ENCODE data around the gene ZFYVE28.
"Not testable (repeated sequence)": the region's sequence is repeated elsewhere in the genome, so short reads cannot be mapped to it uniquely, and the experiment has no call there.

ZFYVE28 gene

DNA sequence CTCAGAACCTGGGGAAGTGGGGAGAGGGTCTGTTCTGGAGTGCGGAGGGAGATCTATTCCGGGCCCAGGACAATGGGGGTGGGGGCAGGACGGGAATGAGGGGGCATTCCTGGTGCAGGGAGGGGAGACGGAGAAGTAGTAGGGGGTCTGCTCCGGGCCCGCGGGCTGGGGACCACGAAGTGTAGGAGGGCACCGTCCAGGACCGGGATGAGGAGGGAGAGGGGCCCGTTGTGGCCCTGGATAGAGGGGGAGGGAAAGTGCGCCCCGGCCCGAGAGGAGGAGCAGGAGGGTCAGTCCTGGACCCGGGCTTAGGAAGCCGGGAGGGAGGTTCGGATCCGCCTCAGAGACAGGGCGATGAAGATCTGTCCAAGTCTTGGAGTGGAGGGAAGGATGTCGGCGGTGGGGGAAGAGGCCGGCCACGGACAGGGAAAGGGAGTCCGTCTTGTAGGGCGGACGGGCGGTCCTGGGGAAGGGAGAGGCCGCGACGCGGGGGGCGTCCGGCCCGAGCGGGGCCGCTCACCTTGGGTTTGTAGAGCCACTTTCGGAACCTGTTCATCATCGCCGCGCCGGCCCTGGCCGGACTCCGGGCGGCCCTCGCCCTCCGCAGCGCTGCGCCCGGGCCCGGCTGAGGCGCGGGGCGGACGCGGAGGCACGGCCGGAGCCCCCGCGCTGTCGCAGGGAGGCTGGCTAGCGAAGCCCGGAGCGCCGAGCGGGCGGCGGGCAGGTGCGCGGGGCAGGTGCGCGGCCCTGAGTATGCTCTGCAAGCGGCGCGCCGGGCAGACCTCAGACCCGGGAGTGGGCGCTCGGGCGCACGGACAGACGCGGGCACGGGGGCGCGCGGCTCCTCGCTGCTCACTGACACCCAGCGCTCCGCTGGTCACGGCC is at the start of gene ZFYVE28:
Gene ZFYVE28 (minus strand): TSS at position 881 of the 885 bp plus-strand sequence. CDS start 322 bp downstream, at position 559.
- TF ChIP-seq, protein P1, sequence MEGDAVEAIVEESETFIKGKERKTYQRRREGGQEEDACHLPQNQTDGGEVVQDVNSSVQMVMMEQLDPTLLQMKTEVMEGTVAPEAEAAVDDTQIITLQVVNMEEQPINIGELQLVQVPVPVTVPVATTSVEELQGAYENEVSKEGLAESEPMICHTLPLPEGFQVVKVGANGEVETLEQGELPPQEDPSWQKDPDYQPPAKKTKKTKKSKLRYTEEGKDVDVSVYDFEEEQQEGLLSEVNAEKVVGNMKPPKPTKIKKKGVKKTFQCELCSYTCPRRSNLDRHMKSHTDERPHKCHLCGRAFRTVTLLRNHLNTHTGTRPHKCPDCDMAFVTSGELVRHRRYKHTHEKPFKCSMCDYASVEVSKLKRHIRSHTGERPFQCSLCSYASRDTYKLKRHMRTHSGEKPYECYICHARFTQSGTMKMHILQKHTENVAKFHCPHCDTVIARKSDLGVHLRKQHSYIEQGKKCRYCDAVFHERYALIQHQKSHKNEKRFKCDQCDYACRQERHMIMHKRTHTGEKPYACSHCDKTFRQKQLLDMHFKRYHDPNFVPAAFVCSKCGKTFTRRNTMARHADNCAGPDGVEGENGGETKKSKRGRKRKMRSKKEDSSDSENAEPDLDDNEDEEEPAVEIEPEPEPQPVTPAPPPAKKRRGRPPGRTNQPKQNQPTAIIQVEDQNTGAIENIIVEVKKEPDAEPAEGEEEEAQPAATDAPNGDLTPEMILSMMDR (IDR thresholded peaks at IDR 0.05; ENCODE audit: insufficient read depth, low read depth, low read length, missing control alignments) = no peak
- DNase-seq (ENCODE audit: low read depth) = peak; percentile 22
- peak within 1 kb of the TSS; percentile 49 for H3K4me3 ChIP-seq (ENCODE audit: low read length)

DNA sequence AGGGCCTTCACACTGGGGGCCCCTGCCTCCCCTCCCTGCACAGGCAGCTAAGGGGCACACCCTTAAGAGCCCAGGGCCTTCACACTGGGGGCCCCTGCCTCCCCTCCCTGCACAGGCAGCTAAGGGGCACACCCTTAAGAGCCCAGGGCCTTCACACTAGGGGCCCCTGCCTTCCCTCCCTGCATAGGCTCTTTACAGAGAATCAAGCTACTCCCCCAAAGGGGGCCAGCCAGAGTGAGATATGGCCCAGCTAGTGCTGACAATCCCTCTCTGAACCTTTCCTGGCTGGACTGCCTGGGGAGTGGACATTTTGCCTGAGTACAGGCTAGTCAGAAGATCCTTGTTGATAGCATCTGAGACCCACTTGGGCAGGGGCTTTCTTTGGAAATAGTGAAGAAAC is 47.1 kb upstream of the ZFYVE28 start:
- not testable (repeated sequence) for H3K4me3 ChIP-seq (ENCODE audit: low read length); DNase-seq (ENCODE audit: low read depth)

DNA sequence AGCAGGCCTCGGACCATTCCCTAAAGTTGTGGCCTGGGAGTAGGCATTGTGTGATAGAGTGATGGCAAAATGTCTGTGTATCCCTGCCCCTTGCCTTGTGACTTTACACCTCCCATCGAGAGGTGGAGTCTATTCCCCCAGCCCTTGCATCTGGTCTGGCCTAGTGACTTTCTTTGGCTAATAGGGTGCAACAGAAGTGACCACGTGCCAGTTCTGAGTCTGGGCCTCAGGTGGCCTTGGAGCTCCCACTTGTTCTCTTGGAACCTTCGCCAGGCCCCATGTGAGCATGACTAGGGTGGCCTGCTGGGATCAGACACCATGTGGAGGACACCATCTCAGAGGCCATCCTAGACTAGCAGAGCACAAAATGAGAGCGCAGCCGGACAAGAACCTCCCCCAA is 46.6 kb upstream of the ZFYVE28 start:
- no peak for DNase-seq (ENCODE audit: low read depth)
- TF ChIP-seq, protein P1 (IDR thresholded peaks at IDR 0.05; ENCODE audit: insufficient read depth, low read depth, low read length, missing control alignments) = no peak
- H3K4me3 ChIP-seq (ENCODE audit: low read length) = no peak overlapping the region

DNA sequence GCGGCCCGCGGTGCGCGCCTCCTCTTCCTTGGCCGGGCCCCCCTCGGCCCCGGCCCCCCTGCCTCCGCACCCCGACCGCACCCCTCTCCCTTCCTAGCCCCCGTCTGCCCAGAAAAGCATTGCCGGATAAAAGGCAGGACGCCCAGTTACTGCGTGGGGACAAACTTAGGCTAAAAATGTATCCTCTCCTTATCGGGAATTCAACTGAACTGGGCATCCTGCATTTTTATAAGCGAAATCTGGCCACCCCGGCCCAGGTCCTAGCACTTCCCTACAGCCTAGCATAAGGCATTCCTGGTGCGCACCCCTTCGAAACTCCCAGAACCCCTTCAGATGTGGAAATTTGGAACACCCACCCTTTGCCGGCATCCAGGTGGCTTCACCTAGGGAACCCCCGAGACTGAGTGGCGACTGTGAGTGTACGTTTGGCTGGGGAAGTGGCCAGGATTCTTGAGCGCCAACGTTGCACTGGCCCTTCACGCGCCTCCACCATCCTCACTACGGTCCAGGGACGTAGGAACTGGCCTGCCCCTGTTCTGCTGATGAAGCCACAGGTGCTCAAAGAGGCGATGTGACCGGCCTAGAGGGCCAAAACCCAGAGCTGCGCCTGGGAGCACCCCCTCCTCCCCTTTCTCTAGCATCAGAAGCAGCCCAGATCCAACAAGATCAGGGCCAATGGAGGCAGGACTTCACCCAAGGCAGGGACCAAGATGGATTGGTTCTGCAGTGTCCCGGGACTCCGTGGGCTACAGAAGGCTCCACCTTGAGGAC is 44.7 kb upstream of the ZFYVE28 start:
- H3K4me3 ChIP-seq (ENCODE audit: low read length) = peak overlapping the region; percentile 3
- TF ChIP-seq, protein P1 (IDR thresholded peaks at IDR 0.05; ENCODE audit: insufficient read depth, low read depth, low read length, missing control alignments) = no peak
- DNase-seq (ENCODE audit: low read depth) = no peak

DNA sequence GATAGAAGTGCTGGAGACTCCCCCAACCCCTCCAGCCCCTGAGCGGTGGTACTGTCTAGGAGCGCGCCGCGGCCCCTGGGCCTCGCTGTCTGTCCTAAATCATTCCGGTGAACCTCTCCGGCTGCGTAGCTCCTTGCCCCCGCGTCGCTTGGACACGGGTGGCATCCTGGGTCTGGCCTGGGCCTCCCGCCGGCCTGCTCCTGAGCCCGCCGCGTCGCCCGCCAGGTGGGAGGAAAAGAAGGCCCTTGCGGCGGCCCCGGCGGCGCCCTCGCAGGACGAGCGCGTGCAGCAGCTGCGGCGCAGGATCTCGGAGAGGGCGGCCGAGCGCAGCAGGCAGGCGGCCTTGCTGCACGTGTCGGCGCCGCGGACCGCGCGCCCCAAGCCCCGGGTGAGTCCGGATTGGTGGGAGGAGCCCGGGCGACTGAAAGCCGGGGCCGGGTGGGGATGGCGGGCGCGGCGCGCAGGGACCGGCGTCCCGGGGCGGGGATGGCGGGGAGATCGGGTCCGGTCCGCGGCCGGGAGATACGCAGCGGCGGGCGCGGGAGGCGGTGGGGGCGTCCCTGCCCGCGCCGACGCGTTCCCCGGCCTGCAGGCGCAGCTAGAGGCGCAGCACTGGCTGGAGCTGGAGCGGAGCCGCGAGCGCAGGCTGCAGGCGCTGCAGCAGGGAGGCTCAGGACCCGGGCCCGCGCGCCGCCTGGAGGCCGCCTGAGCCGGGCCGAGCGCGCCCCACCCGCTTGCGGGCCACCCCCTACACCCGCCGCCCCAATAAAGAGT is 44.0 kb upstream of the ZFYVE28 start:
- H3K4me3 ChIP-seq (ENCODE audit: low read length) = peak overlapping the region; percentile 3
- TF ChIP-seq, protein P1 (IDR thresholded peaks at IDR 0.05; ENCODE audit: insufficient read depth, low read depth, low read length, missing control alignments) = no peak
- DNase-seq (ENCODE audit: low read depth) = peak; percentile 69

DNA sequence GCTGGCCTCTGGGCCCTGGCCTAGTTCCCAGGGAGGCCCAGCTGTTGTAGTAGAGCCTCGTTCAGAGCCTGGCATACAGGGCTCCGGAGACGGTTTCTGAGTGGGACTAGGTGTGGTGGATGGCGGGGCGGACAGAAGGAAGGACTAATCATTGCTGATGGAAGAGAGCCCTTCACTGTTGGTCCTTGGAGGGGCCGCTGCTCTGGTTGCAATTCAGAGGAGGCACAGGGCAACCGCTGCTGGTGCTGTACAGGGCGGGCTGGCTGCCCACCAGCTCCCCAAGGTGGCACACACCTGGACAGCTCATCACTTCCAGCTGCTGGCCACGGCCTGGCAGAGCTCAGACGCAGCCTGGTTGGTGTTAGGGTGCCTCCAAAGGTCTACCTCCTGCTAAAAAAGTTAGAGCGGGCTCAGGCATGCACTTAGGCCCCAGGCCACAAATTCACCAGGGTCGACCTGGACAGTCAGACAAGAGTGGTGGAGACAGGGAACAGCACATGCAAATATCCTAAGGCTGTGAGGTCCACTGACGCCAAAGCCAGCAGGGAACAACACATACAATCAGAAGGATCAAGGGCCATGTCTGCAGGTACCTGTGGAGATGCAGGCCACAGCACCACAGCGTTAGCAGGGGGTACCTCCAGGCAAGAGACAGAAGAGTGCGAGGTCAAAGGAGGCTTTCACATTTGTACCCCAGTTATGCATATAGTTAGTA is 43.0 kb upstream of the ZFYVE28 start:
- DNase-seq (ENCODE audit: low read depth) = no peak
- TF ChIP-seq, protein P1 (IDR thresholded peaks at IDR 0.05; ENCODE audit: insufficient read depth, low read depth, low read length, missing control alignments) = no peak
- H3K4me3 ChIP-seq (ENCODE audit: low read length) = no peak overlapping the region
